ENCODE results near the gene FSCN2.

- no peak for TF ChIP-seq CTCF (IDR thresholded peaks at IDR 0.05)
- TF ChIP-seq POLR2A (IDR thresholded peaks at IDR 0.05): no peak
Measured at GRCh38 chr17:81524039-81524864, 3.9 kb upstream of the FSCN2 start.
